CMK (cell line): ENCODE data around the gene HYI.
A peak's percentile ranks its signal among the peaks of the same experiment; 100 is the strongest.
"Not testable (repeated sequence)": the region's sequence is repeated elsewhere in the genome, so short reads cannot be mapped to it uniquely, and the experiment has no call there.

ENCODE experiments used
- DNase-seq: peaks from one replicate; pipeline ENCODE4 v3.0.0-alpha.2; 2010; ENCODE audit warnings: low read depth

The HYI gene

DNA sequence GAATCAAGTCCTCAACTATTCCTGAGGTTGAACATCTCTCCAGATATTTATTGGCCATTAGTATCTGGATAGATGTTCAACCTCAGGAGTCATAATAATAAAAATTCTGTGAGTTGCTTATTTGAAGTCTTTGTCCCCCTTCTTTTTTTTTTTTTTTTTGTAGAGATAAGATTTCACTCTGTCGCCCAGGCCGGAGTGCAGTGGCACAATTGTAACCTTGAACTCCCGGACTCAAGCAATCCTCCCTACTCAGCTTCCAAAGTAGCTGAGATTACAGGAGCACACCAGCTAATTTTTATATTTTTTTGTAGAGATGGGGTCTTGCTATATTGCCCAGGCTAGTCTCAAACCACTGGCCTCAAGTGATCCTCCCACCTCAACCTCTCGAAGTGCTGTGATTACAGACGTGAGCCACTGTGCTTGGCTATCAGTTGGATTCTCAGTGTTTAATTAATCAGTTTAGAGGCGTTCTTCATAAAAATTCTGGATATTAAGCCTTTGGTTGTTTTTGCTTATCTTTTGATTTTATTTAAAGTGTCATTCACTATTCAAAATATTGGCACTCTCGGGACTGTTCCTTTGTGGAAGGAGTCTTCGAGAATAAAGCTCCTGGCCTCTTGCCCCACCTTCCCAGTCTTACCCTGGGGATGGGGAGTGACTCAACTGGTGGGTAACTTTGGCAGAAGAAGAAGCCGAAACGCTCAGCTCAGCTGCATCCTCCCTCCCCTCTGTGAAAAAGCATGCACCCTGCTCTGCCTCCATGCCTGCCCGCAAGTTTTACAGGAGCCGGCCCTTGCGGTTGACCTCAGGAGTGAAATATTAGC lies 11.2 kb upstream of the HYI start:
- no peak for DNase-seq

DNA sequence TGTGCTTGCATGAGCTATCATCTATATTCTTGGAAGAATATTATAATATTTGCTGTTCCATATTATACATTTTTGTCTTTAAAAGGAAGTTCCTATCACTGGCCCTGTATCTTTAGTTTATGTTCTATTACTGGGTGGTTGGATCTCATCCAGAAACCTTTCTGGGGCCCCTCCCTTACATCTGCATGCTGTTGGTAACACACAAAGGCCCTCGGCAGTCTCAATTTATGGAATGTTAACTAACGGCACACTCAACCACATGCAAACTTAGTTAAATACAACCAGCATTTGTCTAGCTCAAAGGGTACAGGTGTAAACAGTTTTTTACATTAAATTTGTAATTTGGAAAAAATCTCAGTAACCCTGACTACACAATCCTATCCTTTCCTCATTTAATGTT lies 9.7 kb upstream of the HYI start:
- DNase-seq, result no peak

DNA sequence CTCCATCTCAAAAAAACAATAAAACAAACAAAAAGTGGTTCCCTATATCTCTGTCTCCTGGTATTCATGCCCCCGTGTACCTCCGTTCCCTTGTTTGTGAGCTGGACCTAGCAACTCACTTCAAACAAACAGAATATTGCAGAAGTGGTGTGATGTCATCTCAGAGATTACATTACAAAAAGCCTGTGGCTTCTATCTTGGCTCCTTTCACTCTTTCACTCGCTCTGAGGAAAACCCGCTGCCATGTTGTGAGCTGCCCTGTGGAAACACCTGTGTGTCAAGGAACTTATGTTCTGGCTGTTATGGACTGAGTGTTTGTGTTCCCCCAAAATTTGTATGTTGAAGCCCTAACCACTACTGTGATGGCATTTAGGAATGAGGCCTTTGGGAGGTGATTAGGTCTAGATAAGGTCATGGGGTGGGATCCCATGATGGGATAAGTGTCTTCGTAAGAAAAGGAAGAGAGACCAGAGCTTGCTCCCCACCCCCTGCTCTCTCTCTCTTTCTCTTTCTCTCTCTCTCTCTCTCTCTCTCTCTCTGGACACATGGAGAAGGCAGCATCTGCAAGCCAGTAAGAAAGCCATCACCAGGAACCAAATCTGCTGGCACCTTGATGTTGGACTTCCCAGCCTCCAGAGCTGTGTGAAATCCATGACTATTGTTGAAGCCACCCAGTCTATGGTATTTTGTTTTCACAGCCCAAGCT lies 7.4 kb upstream of the HYI start:
- no peak for DNase-seq

GRCh38 chr1:43458379-43458778 lies 4.6 kb upstream of the HYI start:
- DNase-seq, result not testable (repeated sequence)

- no peak for DNase-seq
Observed at GRCh38 chr1:43455213-43455889, 1.6 kb upstream of the HYI start.

GRCh38 chr1:43454270-43455011 lies 710 bp upstream of the HYI start:
- peak; percentile 22 for DNase-seq

DNA sequence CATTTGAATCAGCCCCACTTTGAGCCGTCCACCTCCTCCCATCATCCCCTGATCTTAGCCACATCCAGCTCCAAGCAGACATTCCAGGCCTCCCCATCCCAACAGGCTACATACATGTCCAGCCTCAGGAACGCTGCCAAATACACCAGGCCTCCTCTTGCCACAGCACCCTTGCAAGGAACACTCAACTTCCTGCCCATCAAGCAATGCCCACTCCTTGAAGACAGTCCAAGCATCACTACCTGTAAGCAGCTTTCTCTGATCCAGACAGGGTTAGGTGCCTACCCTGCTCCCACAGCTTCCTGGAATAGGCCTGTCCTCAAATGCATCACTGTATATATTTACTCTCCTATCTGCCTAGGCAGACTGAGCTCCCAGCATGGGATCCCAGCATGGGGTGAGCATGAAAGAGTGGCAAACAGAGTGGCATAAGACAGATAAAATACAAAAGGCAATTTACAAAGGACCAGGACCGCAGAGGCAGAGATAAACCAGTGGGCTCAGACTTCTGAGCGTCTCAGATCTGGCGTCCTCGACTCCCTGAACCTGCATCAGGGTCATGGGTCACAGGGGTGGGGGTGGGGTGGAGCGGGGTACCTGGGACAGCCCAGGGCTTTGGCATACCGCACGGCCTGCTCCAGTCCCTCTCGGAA lies 816 bp downstream of the HYI start:
- DNase-seq, result no peak

DNA sequence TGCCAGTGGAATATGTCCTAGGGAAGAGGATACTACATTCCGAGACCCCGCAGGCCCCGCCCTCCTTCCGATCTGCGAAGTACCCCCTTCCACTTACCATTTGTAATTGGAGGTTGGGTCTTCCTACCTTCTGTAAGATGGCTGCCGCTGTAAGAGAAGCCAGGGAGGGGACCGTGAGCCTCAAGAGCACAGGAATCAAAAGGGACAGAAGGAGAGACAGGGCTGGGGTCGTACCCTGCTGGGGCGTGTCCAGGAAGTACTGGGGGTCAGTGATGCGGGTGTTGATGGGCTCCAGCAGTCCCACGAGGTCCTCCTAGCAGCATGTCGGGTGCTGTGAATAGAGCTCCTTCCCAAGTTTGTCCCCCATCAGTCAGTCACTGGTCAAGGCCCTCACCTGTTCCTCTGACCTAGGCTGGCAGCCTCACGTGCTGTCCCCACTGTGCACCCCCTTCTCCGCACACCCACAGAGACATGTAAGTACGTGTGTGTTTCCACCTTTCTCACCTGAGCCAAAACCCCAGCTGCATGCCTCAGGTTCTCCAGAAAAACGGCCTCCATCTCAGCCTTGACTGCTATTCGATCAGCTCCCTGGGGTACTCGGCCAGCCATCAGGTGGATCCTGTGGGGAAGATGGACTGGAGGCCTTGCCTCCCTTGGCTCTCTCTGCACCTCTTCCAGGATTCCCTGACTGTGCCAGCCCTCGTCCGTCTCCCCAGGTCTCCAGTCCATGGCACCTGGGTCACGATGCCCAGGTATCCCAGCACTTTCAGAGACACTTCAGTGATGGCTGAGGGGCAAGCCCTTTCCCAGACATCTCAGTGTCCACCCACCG lies 1.8 kb downstream of the HYI start:
- no peak for DNase-seq

DNA sequence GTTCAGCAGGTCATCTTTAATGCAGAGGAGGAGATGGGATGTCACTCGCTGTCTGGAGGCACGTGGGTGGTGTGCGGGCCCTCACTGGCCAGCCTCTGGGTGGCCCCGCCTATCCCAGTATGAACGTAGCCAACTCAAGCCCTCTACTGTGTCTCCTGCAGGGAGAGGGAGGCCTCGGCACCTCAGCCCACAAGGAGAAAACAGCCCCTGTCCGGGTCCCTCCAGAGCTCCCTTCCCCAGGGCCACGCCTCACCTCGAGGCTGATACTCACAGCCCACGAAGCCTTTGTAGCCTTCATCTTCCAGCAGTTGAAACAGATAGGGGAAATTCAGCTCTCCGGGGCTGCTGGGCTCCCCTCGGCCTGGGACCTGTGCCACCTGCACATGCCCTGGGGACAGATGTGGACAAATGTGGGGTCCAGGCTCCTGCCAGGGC lies 2.6 kb downstream of the HYI start:
- no peak for DNase-seq

DNA sequence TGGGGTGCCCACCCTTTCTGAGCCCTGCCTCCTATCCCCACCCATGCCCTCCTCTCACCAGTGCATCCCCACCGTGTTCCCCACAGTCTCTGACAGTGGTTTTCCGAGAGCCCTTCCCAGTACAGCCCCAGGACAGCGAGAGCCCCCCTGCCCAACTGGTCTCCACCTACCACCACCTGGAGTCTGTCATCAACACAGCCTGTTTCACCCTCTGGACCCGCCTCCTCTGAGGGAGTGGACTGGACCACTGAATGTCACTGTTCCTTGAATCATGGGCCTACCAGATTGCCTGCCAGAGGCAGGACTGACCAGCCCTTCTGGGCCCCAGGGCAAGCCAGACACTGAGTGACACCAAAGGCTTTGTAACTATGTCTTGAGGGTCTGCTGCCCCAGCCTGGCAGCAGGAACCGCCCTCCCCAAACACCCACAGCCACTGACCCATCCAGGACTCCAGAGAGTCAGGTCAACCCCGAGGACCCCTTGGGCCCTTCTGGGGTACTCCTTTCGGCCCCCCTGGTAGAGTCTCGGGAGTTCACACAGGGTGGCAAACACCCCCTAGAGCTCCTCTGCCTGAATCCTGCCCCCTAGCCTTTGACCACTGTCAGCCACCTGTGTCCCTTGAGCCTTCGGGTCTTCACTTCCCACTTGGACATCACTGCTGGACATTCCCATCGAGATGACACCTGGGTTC lies 3.3 kb downstream of the HYI start:
- DNase-seq, result no peak

- DNase-seq, result no peak
Observed at GRCh38 chr1:43449708-43450069, 4.0 kb downstream of the HYI start.

DNA sequence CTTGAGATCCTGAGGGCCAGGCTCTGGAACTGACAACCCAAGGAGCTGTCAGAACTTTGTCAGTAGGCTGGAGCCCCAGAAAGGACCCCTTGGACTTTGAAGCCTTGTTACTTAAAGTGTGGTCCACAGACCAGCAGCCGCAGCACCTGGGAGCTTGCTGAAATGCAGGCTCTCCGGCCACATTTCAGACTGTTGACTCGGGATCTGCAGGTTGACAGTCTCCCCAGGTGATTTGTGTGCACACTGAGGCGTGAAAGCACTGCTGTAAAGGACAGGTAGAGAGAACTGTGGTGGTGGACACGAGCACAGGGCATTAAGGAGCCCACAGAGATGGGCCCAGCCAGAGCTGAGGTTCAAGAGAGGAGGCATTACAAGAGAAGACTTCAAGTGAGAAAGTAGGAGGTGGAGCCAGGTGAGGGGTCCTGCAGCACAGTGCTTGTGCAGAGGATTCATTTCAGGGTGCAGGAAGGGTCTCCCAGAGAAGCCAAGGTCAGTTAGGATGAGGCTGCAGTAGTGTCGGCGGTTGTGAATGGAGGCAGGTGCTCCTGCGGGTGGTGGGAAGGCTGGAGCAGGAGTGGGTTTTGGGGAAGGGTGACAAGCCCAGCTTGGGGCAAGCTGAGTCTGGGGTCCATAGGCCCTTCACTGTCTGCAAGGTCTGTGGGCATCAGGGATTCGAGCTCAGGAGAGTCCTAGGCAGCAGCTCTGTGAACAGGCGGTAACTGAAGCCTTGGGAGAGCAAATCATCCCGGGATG lies 4.6 kb downstream of the HYI start:
- DNase-seq, result no peak

DNA sequence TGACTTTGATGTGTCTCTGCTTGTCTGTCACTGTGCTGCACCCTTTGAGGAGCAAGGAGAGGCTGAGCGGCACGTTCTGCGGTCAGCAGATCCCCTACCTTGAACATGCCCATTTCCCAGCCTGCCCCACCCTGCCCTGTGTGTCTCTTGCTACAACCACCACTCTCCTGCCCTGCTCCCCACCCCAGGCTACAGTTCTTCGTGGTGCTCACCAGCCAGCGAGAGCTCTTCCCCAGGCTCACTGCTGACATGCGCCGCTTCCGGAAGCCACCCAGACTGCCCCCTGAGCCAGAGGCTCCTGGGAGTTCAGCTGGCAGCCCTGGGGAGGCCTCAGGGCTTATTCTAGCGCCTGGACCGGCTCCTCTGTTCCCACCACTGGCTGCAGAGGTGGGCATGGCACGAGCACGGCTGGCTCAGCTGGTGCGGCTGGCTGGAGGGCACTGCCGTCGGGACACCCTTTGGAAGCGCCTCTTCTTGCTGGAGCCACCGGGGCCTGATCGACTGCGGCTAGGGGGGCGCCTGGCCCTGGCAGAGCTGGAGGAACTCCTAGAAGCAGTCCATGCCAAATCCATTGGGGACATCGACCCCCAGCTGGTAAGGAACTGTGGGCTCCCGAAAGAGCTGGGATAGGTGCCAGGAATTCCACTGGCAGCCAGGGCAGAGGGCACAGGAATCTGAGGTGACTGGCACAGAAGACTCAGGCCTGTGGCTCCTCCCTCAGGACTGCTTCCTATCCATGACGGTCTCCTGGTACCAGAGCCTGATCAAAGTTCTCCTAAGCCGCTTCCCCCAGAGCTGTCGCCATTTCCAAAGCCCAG lies 5.6 kb downstream of the HYI start:
- no peak for DNase-seq

GRCh38 chr1:43446881-43447835 lies 6.6 kb downstream of the HYI start:
- no peak for DNase-seq

- DNase-seq, result no peak
Observed at GRCh38 chr1:43446388-43446740, 7.4 kb downstream of the HYI start.

DNA sequence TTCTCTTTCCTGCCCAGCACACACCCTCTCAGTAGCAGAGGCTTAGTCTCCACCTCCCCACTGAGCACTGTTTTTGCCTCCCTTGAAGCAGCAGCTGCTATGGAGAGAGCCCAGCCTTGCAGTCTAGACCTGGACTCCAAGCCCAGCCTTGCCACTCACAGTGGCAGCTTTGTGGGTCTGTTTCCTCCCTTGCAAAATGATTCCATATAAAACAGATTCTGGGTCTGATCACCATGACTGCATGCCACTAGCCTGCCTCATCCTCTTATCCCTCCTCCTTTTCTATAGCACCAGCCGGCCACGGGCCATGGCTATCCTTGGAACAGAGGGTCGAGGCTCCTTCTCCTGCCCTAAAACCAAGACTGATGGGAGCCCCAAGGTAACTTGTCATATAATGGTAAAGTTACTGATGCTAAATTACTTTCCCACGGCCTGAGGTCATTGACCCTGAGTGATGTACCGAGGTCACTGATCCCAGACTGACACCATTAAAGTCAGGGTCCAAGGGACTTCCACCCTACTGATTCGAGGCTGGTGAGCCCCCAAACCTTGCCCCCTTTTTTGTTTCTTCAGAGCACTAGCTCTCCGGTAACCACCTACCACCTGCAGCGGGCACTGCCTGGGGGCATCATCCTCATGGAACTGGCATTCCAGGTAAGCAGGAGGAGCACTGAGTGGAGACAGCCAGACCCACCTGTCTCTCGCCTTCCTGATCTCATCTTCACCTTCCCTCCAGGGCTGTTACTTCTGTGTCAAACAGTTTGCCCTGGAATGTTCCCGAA lies 7.9 kb downstream of the HYI start:
- no peak for DNase-seq

GRCh38 chr1:43444836-43445235 lies 8.9 kb downstream of the HYI start:
- DNase-seq, result no peak
